ENCODE data around the gene HEBP2.

Gene HEBP2

DNA sequence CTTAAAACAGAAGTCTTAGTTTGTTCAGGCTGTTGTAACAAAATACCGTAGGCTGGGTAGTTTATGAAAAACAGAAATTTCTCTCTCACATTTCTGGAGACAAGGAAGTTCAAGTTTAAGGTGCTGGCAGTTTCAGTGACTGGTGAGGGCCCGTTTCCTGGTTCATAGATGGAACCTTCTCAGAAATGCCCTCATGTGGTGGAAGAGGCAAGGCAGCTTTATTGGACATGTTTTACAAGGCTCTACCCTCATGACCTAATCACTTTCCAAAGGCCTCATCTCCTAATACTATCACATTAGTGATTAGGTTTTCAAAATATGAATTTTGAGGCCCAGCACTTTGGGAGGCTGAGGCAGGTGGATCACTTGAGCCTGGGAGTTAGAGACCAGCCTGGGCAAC lies 2.4 kb downstream of the HEBP2 start:
- TF ChIP-seq CTCF (IDR thresholded peaks at IDR 0.05; ENCODE audit: low read depth, low read length) (no peak), MYC (IDR thresholded peaks at IDR 0.05; ENCODE audit: low read depth, low read length) (no peak), POLR2A (IDR thresholded peaks at IDR 0.05; ENCODE audit: extremely low read depth, insufficient read length) (no peak)
- TF ChIP-seq, protein P1, sequence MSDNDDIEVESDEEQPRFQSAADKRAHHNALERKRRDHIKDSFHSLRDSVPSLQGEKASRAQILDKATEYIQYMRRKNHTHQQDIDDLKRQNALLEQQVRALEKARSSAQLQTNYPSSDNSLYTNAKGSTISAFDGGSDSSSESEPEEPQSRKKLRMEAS (IDR thresholded peaks at IDR 0.05; ENCODE audit: low read depth, low read length), result no peak
- H3K4me3 ChIP-seq (ENCODE audit: low read depth, low read length), result no peak overlapping the region
- peak; percentile 44 for DNase-seq (ENCODE audit: low read depth)

- TF ChIP-seq MYC (IDR thresholded peaks at IDR 0.05; ENCODE audit: low read depth, low read length) (no peak), CTCF (IDR thresholded peaks at IDR 0.05; ENCODE audit: low read depth, low read length) (no peak), POLR2A (IDR thresholded peaks at IDR 0.05; ENCODE audit: extremely low read depth, insufficient read length) (no peak)
- TF ChIP-seq, protein P1 (IDR thresholded peaks at IDR 0.05; ENCODE audit: low read depth, low read length), result peak; percentile 52
- DNase-seq (ENCODE audit: low read depth), result peak; percentile 74
- no peak overlapping the region for H3K4me3 ChIP-seq (ENCODE audit: low read depth, low read length)
These were observed 6.2 kb downstream of the HEBP2 start for GRCh38 chr6:138410048-138410735.

DNA sequence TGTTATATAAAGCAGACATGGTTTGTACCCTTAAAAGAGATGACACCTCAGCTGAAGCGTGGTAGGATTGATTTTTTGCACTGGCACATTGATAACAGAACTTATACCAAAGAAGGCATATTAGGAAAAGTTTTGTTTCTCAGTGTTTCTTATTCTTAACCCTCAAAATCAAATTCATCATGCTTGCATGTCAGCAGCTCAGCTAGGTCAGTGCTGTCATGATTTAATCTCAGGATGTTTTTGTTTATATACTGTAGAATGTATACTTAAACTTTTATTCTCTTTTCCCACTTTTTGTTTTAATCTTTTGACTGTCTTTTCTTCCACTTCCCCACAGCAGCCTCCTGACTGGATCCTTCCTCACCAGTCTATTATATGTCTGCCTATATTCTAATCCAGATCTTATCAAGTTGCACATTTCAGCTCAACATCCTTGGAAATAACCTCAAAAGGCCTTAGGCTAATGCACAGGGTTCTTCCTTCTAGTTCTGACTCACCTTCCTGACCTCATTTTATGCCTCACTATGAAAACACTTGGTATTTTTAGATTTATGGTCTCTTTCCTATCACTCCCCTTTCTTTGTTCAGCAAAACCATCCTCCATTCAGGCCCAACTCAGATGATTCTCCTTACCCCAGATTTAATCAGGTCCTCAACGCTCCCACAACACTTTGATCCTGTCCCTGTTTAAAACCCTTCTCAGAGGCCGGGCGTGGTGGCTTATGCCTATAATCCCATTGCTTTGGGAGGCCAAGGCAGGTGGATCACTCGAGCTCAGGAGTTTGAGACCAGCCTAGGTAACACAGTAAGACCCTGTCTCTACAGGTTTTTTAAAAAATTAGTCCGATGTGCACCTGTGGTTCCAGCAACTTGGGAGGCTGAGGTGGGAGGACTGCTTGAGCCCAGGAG lies 7.2 kb downstream of the HEBP2 start:
- peak; percentile 67 for DNase-seq (ENCODE audit: low read depth)
- TF ChIP-seq, protein P1 (IDR thresholded peaks at IDR 0.05; ENCODE audit: low read depth, low read length), result no peak
- TF ChIP-seq CTCF (IDR thresholded peaks at IDR 0.05; ENCODE audit: low read depth, low read length) (no peak), POLR2A (IDR thresholded peaks at IDR 0.05; ENCODE audit: extremely low read depth, insufficient read length) (no peak), MYC (IDR thresholded peaks at IDR 0.05; ENCODE audit: low read depth, low read length) (no peak)
- no peak overlapping the region for H3K4me3 ChIP-seq (ENCODE audit: low read depth, low read length)

DNA sequence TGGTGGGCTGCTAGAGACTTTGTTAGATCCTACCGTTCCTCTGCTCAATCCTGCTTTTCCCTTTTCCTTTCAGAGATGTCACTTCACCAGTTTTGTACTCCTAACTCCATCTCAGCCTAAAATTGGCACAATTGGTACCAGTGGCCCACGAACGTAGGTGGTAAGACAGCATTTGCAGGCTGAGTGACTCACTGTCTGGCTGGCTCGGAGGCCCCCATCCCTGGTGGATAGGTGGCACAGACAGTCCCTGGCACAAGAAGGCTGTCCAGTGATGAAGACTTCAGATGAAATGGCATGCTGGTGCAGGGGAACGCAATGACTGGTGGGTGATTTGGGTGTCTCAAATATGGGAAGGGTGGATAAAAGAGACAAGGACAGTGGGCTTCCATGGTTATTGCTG lies 11.1 kb downstream of the HEBP2 start:
- TF ChIP-seq POLR2A (IDR thresholded peaks at IDR 0.05; ENCODE audit: extremely low read depth, insufficient read length) (no peak), MYC (IDR thresholded peaks at IDR 0.05; ENCODE audit: low read depth, low read length) (no peak), CTCF (IDR thresholded peaks at IDR 0.05; ENCODE audit: low read depth, low read length) (no peak)
- TF ChIP-seq, protein P1 (IDR thresholded peaks at IDR 0.05; ENCODE audit: low read depth, low read length), result no peak
- DNase-seq (ENCODE audit: low read depth), result no peak
- H3K4me3 ChIP-seq (ENCODE audit: low read depth, low read length), result no peak overlapping the region

GRCh38 chr6:138416206-138416605 lies 12.2 kb downstream of the HEBP2 start:
- TF ChIP-seq MYC (IDR thresholded peaks at IDR 0.05; ENCODE audit: low read depth, low read length) (no peak), CTCF (IDR thresholded peaks at IDR 0.05; ENCODE audit: low read depth, low read length) (no peak), POLR2A (IDR thresholded peaks at IDR 0.05; ENCODE audit: extremely low read depth, insufficient read length) (no peak)
- TF ChIP-seq, protein P1 (IDR thresholded peaks at IDR 0.05; ENCODE audit: low read depth, low read length), result no peak
- DNase-seq (ENCODE audit: low read depth), result no peak
- no peak overlapping the region for H3K4me3 ChIP-seq (ENCODE audit: low read depth, low read length)

All from NB4 (cell line).